T-cell (primary cell): ENCODE measurements around the gene RTN4. TPM values are rescaled to one million over a fixed set of nuclear protein-coding genes. Genes with fewer than 3 reads are reported as not detected.

Experiments used
- ATAC-seq, 4 experiments: fragments of 200-7000 bp in 3 of 4; fragments of 150-1000 bp in 1 of 4; cut with Tn5 transposase; replicated peaks in 1 of 4; 1 replicate in 3 of 4; 2 replicates in 1 of 4; pipeline ENCODE4 v1.10.0; 2021; ENCODE audit warnings: moderate library complexity in 3 of 4, mild to moderate bottlenecking in 2 of 4, moderate number of reproducible peaks in 1 of 4
- CTCF ChIA-PET, 2 donors: fragments of 300-600 bp; sonication (Branson Sonifier 250); formaldehyde crosslinking; loops; one replicate each; lab custom pipeline; 2022; ENCODE audit warnings: antibody characterized with exemption in 2 of 2; lab: Charles Lee
- POLR2A ChIA-PET, 2 donors: fragments of 300-600 bp; sonication (Branson Sonifier 250); formaldehyde crosslinking; loops; one replicate each; lab custom pipeline; 2022; ENCODE audit warnings: antibody characterized with exemption in 2 of 2; lab: Charles Lee
- DNase-seq, 35 experiments: peaks; one replicate each; pipeline versions ENCODE4 v3.0.0 to v3.0.0-alpha.2; 2013 to 2023
- H3K27ac ChIP-seq: one replicate; pipeline ENCODE4 v1.5.1; 2013; ENCODE audit warnings: low read length
- H3K27me3 ChIP-seq, 2 experiments: replicated peaks in 1 of 2; 1 replicate in 1 of 2; 2 replicates in 1 of 2; pipeline versions ENCODE4 v1.6.1 to v1.7.0; 2013; ENCODE audit warnings: low read length in 1 of 2, mixed read lengths in 1 of 2; ENCODE audit not compliant: control insufficient read depth in 2 of 2, insufficient read depth in 2 of 2; ENCODE audit errors: extremely low read depth in 1 of 2
- H3K36me3 ChIP-seq, 2 donors: 1 replicate in 1 of 2; 2 replicates in 1 of 2; pipeline versions ENCODE4 v1.6.1 to v1.7.0; 2013; ENCODE audit warnings: low read length in 1 of 2; ENCODE audit not compliant: control insufficient read depth in 2 of 2, insufficient read depth in 1 of 2; ENCODE audit errors: extremely low read depth in 1 of 2
- H3K4me1 ChIP-seq, 2 experiments: 1 replicate in 1 of 2; 2 replicates in 1 of 2; pipeline versions ENCODE4 v1.6.1 to v1.7.0; 2013; ENCODE audit warnings: low read length in 2 of 2, mixed read lengths in 1 of 2; ENCODE audit not compliant: insufficient read depth in 2 of 2, control insufficient read depth in 1 of 2; ENCODE audit errors: extremely low read depth in 1 of 2
- H3K4me3 ChIP-seq, 2 donors: 1 replicate in 1 of 2; 2 replicates in 1 of 2; pipeline versions ENCODE4 v1.5.1 to v1.7.0; 2013; ENCODE audit warnings: mild to moderate bottlenecking in 2 of 2, low read length in 1 of 2, moderate library complexity in 1 of 2; ENCODE audit not compliant: control insufficient read depth in 1 of 2; ENCODE audit errors: extremely low read depth in 1 of 2
- H3K9me3 ChIP-seq: 2 replicates; pipeline ENCODE4 v1.7.0; 2013
- H3K27ac Mint-ChIP-seq, 2 donors: one replicate each; pipeline ENCODE4 v1.8.0; 2020 to 2021; ENCODE audit warnings: mild to moderate bottlenecking in 2 of 2, mixed read lengths in 2 of 2
- H3K27me3 Mint-ChIP-seq, 2 donors: one replicate each; pipeline ENCODE4 v1.8.0; 2021 to 2022; ENCODE audit warnings: mixed read lengths in 2 of 2
- H3K36me3 Mint-ChIP-seq: one replicate; pipeline ENCODE4 v1.8.0; 2021; ENCODE audit warnings: mixed read lengths
- H3K4me1 Mint-ChIP-seq, 3 donors: one replicate each; pipeline ENCODE4 v1.8.0; 2020 to 2022; ENCODE audit warnings: mixed read lengths in 3 of 3, mild to moderate bottlenecking in 1 of 3
- H3K4me3 Mint-ChIP-seq, 3 donors: one replicate each; pipeline ENCODE4 v1.8.0; 2020 to 2022; ENCODE audit warnings: mild to moderate bottlenecking in 3 of 3, mixed read lengths in 3 of 3, moderate library complexity in 3 of 3
- H3K9me3 Mint-ChIP-seq, 3 donors: one replicate each; pipeline ENCODE4 v1.8.0; 2020 to 2022; ENCODE audit warnings: mixed read lengths in 3 of 3
- WGBS: methylation state at CpG from one replicate; pipeline ENCODE4 v1.1.5; 2013; ENCODE audit warnings: missing lambda C conversion rate; ENCODE audit not compliant: insufficient coverage; 5-methylcytosine and 5-hydroxymethylcytosine counted together
- total RNA-seq, 35 experiments: library from RNA in 6 of 35; stranded (reverse) in 6 of 35; fragments of 120-200 nt in 1 of 35; gene quantifications; one replicate each; pipeline versions ENCODE4 v1.2.1 to v1.2.4 and lab custom pipeline; 2013 to 2026

The RTN4 gene
- total RNA-seq, 5 donors from 2014 or later (not counting 1 experiment from before 2014, with no cell fraction given), result 66.3 to 77.1 (median 75.4) TPM

DNA sequence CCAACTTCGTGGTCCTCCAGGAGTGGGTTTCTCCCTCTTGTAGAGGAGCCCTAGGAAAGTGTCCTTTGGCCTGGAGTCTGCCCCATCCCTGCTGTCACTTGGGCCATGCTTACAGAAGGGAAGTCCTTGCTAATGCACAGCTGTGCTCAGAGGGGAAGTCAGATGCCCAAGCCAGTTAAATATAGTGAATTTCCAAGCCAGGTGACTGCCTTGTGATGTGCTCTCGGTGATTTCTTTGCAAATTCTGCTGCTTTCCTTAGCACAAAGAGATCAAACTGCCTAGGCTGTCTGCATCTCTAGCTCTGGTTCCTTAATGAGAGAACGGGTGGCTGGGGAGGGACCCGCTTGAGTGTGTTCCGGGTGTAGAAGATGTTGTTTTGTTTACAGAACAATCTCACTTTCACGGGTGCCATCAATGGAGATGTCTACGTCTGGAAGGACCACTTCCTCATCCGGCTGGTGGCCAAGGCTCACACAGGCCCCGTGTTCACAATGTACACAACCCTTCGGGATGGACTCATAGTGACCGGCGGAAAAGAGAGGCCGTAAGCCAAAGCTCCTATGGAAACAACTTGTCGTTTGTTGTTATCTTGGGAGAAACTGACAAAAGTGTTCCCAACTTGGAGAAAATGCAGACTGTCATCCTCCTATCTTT lies 91.4 kb downstream of the RTN4 start:
- H3K9me3 Mint-ChIP-seq, result no peaks in the 10 kb centered on the region
- H3K27me3 Mint-ChIP-seq, result no peaks in the 10 kb centered on the region
- H3K27ac Mint-ChIP-seq, result no peak overlapping the region
- H3K36me3 Mint-ChIP-seq, result no peaks in the 10 kb centered on the region
- DNase-seq (no peak), ATAC-seq (no peak)
- Histone ChIP-seq H3K36me3 (no peaks in the 10 kb centered on the region), H3K9me3 (no peaks in the 10 kb centered on the region), H3K27me3 (no peaks in the 10 kb centered on the region), H3K27ac (no peak overlapping the region), H3K4me1 (no peaks in the 10 kb centered on the region), H3K4me3 (no peak overlapping the region)
- peaks cover 0 to 6% (median 2%) of the 10 kb centered on the region in 3 donors for H3K4me1 Mint-ChIP-seq
- POLR2A ChIA-PET, result no interaction called here
- WGBS, result 75% methylated on average over 9 of the region's 14 CpGs
- CTCF ChIA-PET, result no interaction called here
- H3K4me3 Mint-ChIP-seq, result no peak overlapping the region

- Histone ChIP-seq H3K36me3 (no peaks in the 10 kb centered on the region), H3K4me3 (no peak overlapping the region), H3K4me1 (no peaks in the 10 kb centered on the region), H3K27ac (no peak overlapping the region), H3K27me3 (no peaks in the 10 kb centered on the region), H3K9me3 (no peaks in the 10 kb centered on the region)
- no peak for ATAC-seq
- H3K9me3 Mint-ChIP-seq, result no peaks in the 10 kb centered on the region
- H3K27ac Mint-ChIP-seq, result no peak overlapping the region
- no peaks in the 10 kb centered on the region for H3K27me3 Mint-ChIP-seq
- ChIA-PET POLR2A (interaction anchor here (0.5 to 0.7 kb wide), 4 partner anchors 133 to 675 kb away, joined by 3 to 6 read pairs (median 6); no protein-coding TSS in a partner anchor), CTCF (interaction anchor here in 1 of 2 donors (0.7 kb wide), 1 partner anchor 57 kb away, joined by 10 read pairs; no protein-coding TSS in a partner anchor)
- H3K4me1 Mint-ChIP-seq, result no peaks in the 10 kb centered on the region
- no peak overlapping the region for H3K4me3 Mint-ChIP-seq
- 92% methylated on average over 15 of the region's 18 CpGs for WGBS
- no peaks in the 10 kb centered on the region for H3K36me3 Mint-ChIP-seq
- no peak for DNase-seq
Measured at GRCh38 chr2:54957321-54957999, 92.8 kb downstream of the RTN4 start.

GRCh38 chr2:54956111-54956627 lies 94.1 kb downstream of the RTN4 start:
- Histone ChIP-seq H3K4me3 (no peak overlapping the region), H3K36me3 (no peaks in the 10 kb centered on the region), H3K27me3 (no peaks in the 10 kb centered on the region), H3K27ac (no peak overlapping the region), H3K4me1 (no peaks in the 10 kb centered on the region), H3K9me3 (no peaks in the 10 kb centered on the region)
- 100% methylated on average over 1 of the region's 2 CpGs for WGBS
- Mint-ChIP-seq H3K27me3 (no peaks in the 10 kb centered on the region), H3K9me3 (no peaks in the 10 kb centered on the region), H3K27ac (no peak overlapping the region), H3K4me3 (no peak overlapping the region), H3K4me1 (no peaks in the 10 kb centered on the region), H3K36me3 (no peaks in the 10 kb centered on the region)
- no peak for DNase-seq
- ChIA-PET POLR2A (interaction anchor here in 1 of 2 donors (0.9 kb wide), 1 partner anchor 17 kb away, joined by 3 read pairs; no protein-coding TSS in a partner anchor), CTCF (interaction anchor here in 1 of 2 donors (0.6 kb wide), 1 partner anchor 98 kb away, joined by 3 read pairs; no protein-coding TSS in a partner anchor)
- no peak for ATAC-seq

DNA sequence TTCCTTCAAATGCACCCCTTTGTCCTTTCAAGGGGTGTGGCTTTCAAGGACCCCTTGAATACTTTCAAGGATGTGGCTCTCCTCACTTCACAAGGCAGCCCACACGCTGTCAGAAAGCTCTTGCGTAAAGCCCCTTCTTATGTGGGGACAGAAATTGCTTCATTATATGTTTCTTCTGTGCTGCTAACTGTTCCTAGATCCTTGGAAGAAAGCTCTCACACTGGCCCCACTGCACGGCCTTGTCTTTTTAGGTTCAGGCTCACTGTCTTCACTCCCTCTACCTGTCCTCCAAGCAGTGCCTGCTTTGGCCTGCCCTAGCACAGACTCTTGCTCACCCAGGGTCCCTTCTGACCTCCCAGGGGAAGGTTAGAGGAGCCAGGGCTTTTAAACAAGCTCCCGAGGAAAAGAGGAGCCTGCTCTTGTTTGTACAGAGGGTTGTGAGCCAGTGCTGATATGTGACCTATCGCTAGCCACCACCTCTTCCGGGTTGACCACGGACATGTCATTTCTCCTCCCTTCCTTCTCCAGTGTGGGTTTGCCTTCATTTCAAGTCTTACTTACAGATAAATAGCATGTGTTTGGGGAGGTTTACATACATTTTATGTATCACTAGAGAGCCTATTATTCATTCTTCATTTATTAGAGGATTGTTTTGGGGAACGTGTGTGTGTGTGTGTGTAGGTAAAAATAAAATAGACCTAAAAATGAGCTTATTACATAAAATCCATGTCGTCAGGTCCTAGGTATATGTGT lies 94.7 kb downstream of the RTN4 start:
- Histone ChIP-seq H3K27me3 (no peaks in the 10 kb centered on the region), H3K27ac (no peak overlapping the region), H3K4me3 (no peak overlapping the region), H3K9me3 (no peaks in the 10 kb centered on the region), H3K36me3 (no peaks in the 10 kb centered on the region), H3K4me1 (no peaks in the 10 kb centered on the region)
- POLR2A ChIA-PET, result interaction anchor here in 1 of 2 donors (0.5 to 0.9 kb wide), 2 partner anchors 17 to 23 kb away, joined by 3 to 5 read pairs; no protein-coding TSS in a partner anchor
- no peaks in the 10 kb centered on the region for H3K36me3 Mint-ChIP-seq
- H3K27me3 Mint-ChIP-seq, result no peaks in the 10 kb centered on the region
- H3K9me3 Mint-ChIP-seq, result no peaks in the 10 kb centered on the region
- WGBS, result no CpG with 5 or more reads among the region's 9 CpGs
- H3K4me1 Mint-ChIP-seq, result no peaks in the 10 kb centered on the region
- ATAC-seq (no peak), DNase-seq (peak in 1 of 35 experiments; percentile 2)
- no peak overlapping the region for H3K4me3 Mint-ChIP-seq
- CTCF ChIA-PET, result interaction anchor here in 1 of 2 donors (0.6 kb wide), 1 partner anchor 98 kb away, joined by 3 read pairs; no protein-coding TSS in a partner anchor
- H3K27ac Mint-ChIP-seq, result no peak overlapping the region

DNA sequence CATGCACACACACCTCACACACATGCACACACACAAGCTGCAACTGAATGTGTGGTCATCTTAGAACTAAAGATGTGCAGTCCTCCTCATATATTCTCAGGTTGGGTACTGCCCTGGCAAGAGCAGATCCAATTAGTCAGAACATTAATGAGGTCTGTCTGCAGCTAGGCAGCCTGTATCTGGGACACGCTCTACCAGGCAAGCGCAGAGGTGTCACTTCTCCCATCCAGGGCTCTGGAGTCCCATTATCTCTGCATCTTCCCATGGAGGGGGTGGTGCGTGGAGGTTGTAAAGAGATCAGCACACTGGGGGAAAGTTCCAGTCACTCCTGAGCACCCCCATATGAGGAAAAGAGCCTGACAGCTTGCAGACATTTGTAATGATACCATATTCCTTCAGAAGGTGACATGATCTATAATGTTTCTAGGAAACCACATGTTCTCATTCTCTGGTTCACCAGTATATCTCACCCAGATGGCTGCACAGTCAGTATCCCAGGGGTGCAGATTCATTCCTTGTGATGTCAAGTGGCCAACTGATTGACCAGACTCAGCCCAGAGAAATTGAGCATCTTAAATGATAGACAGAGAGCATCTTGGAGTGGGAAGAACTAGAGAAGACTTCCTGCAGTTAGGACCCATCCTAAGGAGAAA lies 95.4 kb downstream of the RTN4 start:
- DNase-seq (no peak), ATAC-seq (no peak)
- Mint-ChIP-seq H3K27ac (no peak overlapping the region), H3K4me3 (no peak overlapping the region), H3K9me3 (no peaks in the 10 kb centered on the region), H3K27me3 (no peaks in the 10 kb centered on the region), H3K36me3 (no peaks in the 10 kb centered on the region), H3K4me1 (no peaks in the 10 kb centered on the region)
- H3K27me3 ChIP-seq, result no peaks in the 10 kb centered on the region
- H3K4me1 ChIP-seq, result no peaks in the 10 kb centered on the region
- whole genome bisulfite sequencing, result no CpG with 5 or more reads among the region's 3 CpGs
- no peak overlapping the region for H3K27ac ChIP-seq
- H3K9me3 ChIP-seq, result no peaks in the 10 kb centered on the region
- no peak overlapping the region for H3K4me3 ChIP-seq
- no peaks in the 10 kb centered on the region for H3K36me3 ChIP-seq
- ChIA-PET CTCF (no interaction called here), POLR2A (interaction anchor here in 1 of 2 donors (0.5 kb wide), 1 partner anchor 24 kb away, joined by 5 read pairs; no protein-coding TSS in a partner anchor)
